A549 (cell line): ENCODE data around the gene SUPT5H. TPM values are rescaled to one million over a fixed set of nuclear protein-coding genes. Genes with fewer than 3 reads are reported as not detected.

Experiments used
- ATAC-seq, 2 experiments: fragments of 200-7000 bp in 1 of 2; fragments of >200 bp in 1 of 2; cut with Nextera tagmentation in 1 of 2; cut with Tn5 transposase in 1 of 2; 3 replicates each; pipeline versions ENCODE4 v1.8.0 to v1.9.1; 2018 to 2020; ENCODE audit warnings: mild to moderate bottlenecking in 1 of 2, moderate library complexity in 1 of 2
- CTCF ChIA-PET: fragments of 300-600 bp; sonication (Branson Sonifier 250); formaldehyde crosslinking; extraction: SDS; loops from one replicate; lab custom pipeline; 2021; ENCODE audit warnings: antibody characterized with exemption, inconsistent platforms; lab: Yijun Ruan, JAX
- POLR2A ChIA-PET: fragments of 350-600 bp; formaldehyde crosslinking; extraction: SDS; loops from one replicate; lab custom pipeline; 2021; ENCODE audit warnings: antibody characterized with exemption, inconsistent platforms; lab: Yijun Ruan, JAX
- DNase-seq, 2 experiments: peaks; one replicate each; pipeline versions ENCODE4 v3.0.0 to v3.0.0-alpha.2; 2011 to 2016; ENCODE audit warnings: low read depth in 1 of 2, low spot score in 1 of 2
- FAIRE-seq: peaks from 2 replicates; lab custom pipeline; 2011; peaks lifted over from hg19 to GRCh38; lab: Jason Lieb, UNC
- H3K27ac ChIP-seq, 2 experiments: fragments of >200 bp; sonication (Bioruptor Twin); formaldehyde crosslinking; 3 replicates each; pipeline ENCODE4 v1.5.1; 2016 to 2017
- H3K4me1 ChIP-seq: fragments of >200 bp; sonication (Bioruptor Twin); formaldehyde crosslinking; 3 replicates; pipeline ENCODE4 v1.6.1; 2016
- H3K4me2 ChIP-seq: fragments of >200 bp; sonication (Bioruptor Twin); formaldehyde crosslinking; 3 replicates; pipeline ENCODE4 v1.6.1; 2016
- H3K4me3 ChIP-seq: fragments of >200 bp; sonication (Bioruptor Twin); formaldehyde crosslinking; 3 replicates; pipeline ENCODE4 v1.5.1; 2016
- H3K9me3 ChIP-seq: fragments of >200 bp; sonication (Bioruptor Twin); formaldehyde crosslinking; 3 replicates; pipeline ENCODE4 v1.6.1; 2016
- BHLHE40 ChIP-seq: IDR thresholded peaks from 2 replicates; pipeline ENCODE4 v1.6.1; 2012; ENCODE audit warnings: low read depth, low read length, inconsistent platforms
- CEBPB ChIP-seq, 2 experiments: fragments of >200 bp in 1 of 2; sonication (Bioruptor Twin) in 1 of 2; formaldehyde crosslinking in 1 of 2; IDR thresholded peaks; 2 replicates each; pipeline ENCODE4 v1.6.1; 2012 to 2016
- CHD4 ChIP-seq: fragments of 200-600 bp; sonication (generic); IDR thresholded peaks from 2 replicates; pipeline ENCODE4 v1.6.1; 2016; ENCODE audit warnings: antibody characterized with exemption, mild to moderate bottlenecking, borderline replicate concordance
- EHF ChIP-seq: fragments of 250-450 bp; sonication (Bioruptor Pico); IDR thresholded peaks from 2 replicates; pipeline ENCODE4 v1.5.0; 2020; ENCODE audit warnings: mild to moderate bottlenecking
- ESRRA ChIP-seq: fragments of 150-350 bp; IDR thresholded peaks from 2 replicates; pipeline ENCODE4 v1.6.1; 2014; ENCODE audit warnings: mild to moderate bottlenecking, low read length, borderline replicate concordance
- FOSB ChIP-seq: fragments of 250-450 bp; sonication (Bioruptor Pico); IDR thresholded peaks from 2 replicates; pipeline ENCODE4 v1.5.0; 2020; ENCODE audit warnings: mild to moderate bottlenecking, moderate library complexity
- FOSL2 ChIP-seq, 2 experiments: fragments of 450-650 bp in 1 of 2; fragments of >200 bp in 1 of 2; sonication (Bioruptor Twin) in 1 of 2; formaldehyde crosslinking; IDR thresholded peaks; 2 replicates each; pipeline versions ENCODE4 v1.5.0 to v1.6.1; 2016 to 2020; ENCODE audit warnings: mild to moderate bottlenecking in 1 of 2, moderate library complexity in 1 of 2
- HDAC2 ChIP-seq: fragments of 200-600 bp; sonication (generic); IDR thresholded peaks from 2 replicates; pipeline ENCODE4 v1.6.1; 2016
- HOXA7 ChIP-seq: fragments of 250-450 bp; sonication (Bioruptor Pico); IDR thresholded peaks from 2 replicates; pipeline ENCODE4 v1.5.0; 2020; ENCODE audit warnings: mild to moderate bottlenecking, moderate library complexity
- HOXB13 ChIP-seq: fragments of 250-450 bp; sonication (Bioruptor Pico); IDR thresholded peaks from 2 replicates; pipeline ENCODE4 v1.5.0; 2020; ENCODE audit warnings: low read depth, mild to moderate bottlenecking, moderate library complexity
- JUNB ChIP-seq: fragments of >200 bp; sonication (Bioruptor Twin); formaldehyde crosslinking; IDR thresholded peaks from 2 replicates; pipeline ENCODE4 v1.6.1; 2016
- KDM5A ChIP-seq: fragments of 200-600 bp; sonication (generic); IDR thresholded peaks from 2 replicates; pipeline ENCODE4 v1.6.1; 2016; ENCODE audit warnings: antibody characterized with exemption, mild to moderate bottlenecking
- MAZ ChIP-seq: fragments of 150-350 bp; IDR thresholded peaks from 2 replicates; pipeline ENCODE4 v1.6.1; 2014; ENCODE audit warnings: antibody characterized with exemption, low read depth, low read length, borderline replicate concordance
- MYC ChIP-seq: IDR thresholded peaks from 2 replicates; pipeline ENCODE4 v1.6.1; 2012; ENCODE audit warnings: mild to moderate bottlenecking, inconsistent platforms, low read length, improper control_type of control experiment, borderline replicate concordance
- NFE2L2 ChIP-seq: fragments of 150-350 bp; conservative IDR thresholded peaks from 2 replicates; pipeline ENCODE4 v1.6.1; 2014; ENCODE audit warnings: low read length
- POLR2A ChIP-seq: IDR thresholded peaks from 2 replicates; pipeline ENCODE4 v1.6.1; 2012; ENCODE audit warnings: mild to moderate bottlenecking, low read length
- POLR2AphosphoS2 ChIP-seq: conservative IDR thresholded peaks from 2 replicates; pipeline ENCODE4 v1.6.1; 2012; ENCODE audit warnings: low read length, improper control_type of control experiment, inconsistent platforms
- RAD21 ChIP-seq, 2 experiments: fragments of >200 bp in 1 of 2; sonication (Bioruptor Twin) in 1 of 2; formaldehyde crosslinking in 1 of 2; IDR thresholded peaks in 1 of 2; conservative IDR thresholded peaks in 1 of 2; 2 replicates in 1 of 2; 3 replicates in 1 of 2; pipeline ENCODE4 v1.6.1; 2012 to 2018; ENCODE audit warnings: inconsistent platforms in 1 of 2
- RCOR1 ChIP-seq: fragments of 150-350 bp; IDR thresholded peaks from 2 replicates; pipeline ENCODE4 v1.6.1; 2014; ENCODE audit warnings: antibody characterized with exemption, low read length, low read depth
- RFX5 ChIP-seq: fragments of 450-650 bp; IDR thresholded peaks from 2 replicates; pipeline ENCODE4 v1.7.1; 2014; ENCODE audit warnings: antibody characterized with exemption, mild to moderate bottlenecking, moderate library complexity
- RNF2 ChIP-seq: fragments of 200-600 bp; sonication (generic); IDR thresholded peaks from 2 replicates; pipeline ENCODE4 v1.6.1; 2016; ENCODE audit warnings: low read depth, mild to moderate bottlenecking, antibody characterized with exemption, moderate library complexity, borderline replicate concordance
- TFCP2L1 ChIP-seq: fragments of 250-450 bp; sonication (Bioruptor Pico); IDR thresholded peaks from 2 replicates; pipeline ENCODE4 v1.5.0; 2021; ENCODE audit warnings: mild to moderate bottlenecking
- TP53 ChIP-seq: fragments of 250-450 bp; sonication (Bioruptor Pico); IDR thresholded peaks from 2 replicates; pipeline ENCODE4 v1.5.0; 2021; ENCODE audit warnings: mild to moderate bottlenecking, moderate library complexity
- ZSCAN20 ChIP-seq: fragments of 250-450 bp; sonication (Bioruptor Pico); IDR thresholded peaks from 2 replicates; pipeline ENCODE4 v1.8.0; 2022; ENCODE audit warnings: mild to moderate bottlenecking, moderate library complexity
- WGBS: methylation state at CpG from one replicate; pipeline ENCODE4 v1.1.6; 2017; ENCODE audit errors: missing lambda C conversion rate; 5-methylcytosine and 5-hydroxymethylcytosine counted together
- polyA plus RNA-seq, 4 experiments: library from polyadenylated mRNA; depleted of rRNA in 3 of 4; stranded (reverse); fragments of >200 nt; fragmentation: RNase III in 1 of 4; extraction: RNeasy Plus Mini Kit Qiagen cat#74134 plus additional on column Dnase treatment in 1 of 4; gene quantifications; 2 replicates in 3 of 4; 3 replicates in 1 of 4; pipeline ENCODE4 v1.2.3, GENCODE V29; 2011 to 2017
- TF ChIP-seq, protein P1 (sequence below): fragments of >200 bp; sonication (Bioruptor Twin); formaldehyde crosslinking; IDR thresholded peaks from 2 replicates; pipeline ENCODE4 v1.6.1; 2016
- TF ChIP-seq, protein P2 (sequence below): IDR thresholded peaks from 2 replicates; pipeline ENCODE4 v1.6.1; 2012
- TF ChIP-seq, protein P3 (sequence below): fragments of 200-600 bp; sonication (generic); IDR thresholded peaks from 2 replicates; pipeline ENCODE4 v1.6.1; 2016; ENCODE audit warnings: antibody characterized with exemption, mild to moderate bottlenecking, moderate library complexity
- TF ChIP-seq, protein P4 (sequence below): fragments of >200 bp; sonication (Bioruptor Twin); formaldehyde crosslinking; IDR thresholded peaks from 3 replicates; pipeline ENCODE4 v1.6.1; 2016

SUPT5H gene
- polyA plus RNA-seq, 2 of the 4 experiments (the other 2 are of a cell fraction) = 186 to 222 TPM

DNA sequence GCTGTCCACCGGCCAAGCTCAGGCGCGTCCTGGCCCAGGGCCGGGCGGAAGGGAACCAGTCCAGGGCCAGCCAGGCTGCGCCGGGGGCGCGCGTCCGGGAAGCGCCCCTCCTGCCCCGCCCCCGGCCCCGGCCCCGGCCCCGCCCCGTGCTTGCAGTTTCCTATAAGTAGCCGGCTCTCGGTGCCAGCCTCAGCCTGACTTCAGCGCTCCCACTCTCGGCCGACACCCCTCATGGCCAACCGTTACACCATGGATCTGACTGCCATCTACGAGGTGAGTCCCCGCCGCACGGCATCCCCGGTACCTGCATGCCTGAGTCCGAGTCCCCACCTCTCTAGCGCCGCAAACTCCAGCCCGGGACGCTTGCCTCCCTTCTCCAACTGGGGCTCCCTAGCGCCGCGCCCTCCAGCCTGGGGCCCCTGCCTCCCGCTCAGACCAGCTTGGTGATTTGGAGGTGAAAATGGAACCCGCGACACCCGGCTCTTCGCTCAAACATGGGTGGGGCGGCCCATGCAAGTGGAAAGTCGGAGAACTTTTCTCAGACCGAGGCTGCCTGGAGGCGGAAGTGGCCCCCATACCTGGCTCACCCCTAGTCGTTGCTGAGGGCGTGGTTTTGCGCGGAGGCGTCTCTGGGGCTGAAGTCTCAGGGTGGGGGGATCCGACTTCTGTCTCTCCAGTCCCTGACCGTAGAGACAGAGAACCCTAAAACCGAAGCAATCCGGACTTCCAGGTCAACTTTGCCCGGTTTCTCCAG, 38.5 kb upstream of the SUPT5H start, which contains the start of gene ZFP36 (continued):
- TF ChIP-seq HDAC2 (0 out of 2 replicates have a peak, but pooled peaks have one; percentile 41), NFE2L2 (no peak), RAD21 (conservative IDR thresholded peaks at IDR 0.05 in 1 of 2, IDR thresholded peaks at IDR 0.05 in 1 of 2) (0 out of 5 replicates have a peak, but pooled peaks of 1 of the 2 experiments have one; percentile 39)
- TF ChIP-seq, protein P1, sequence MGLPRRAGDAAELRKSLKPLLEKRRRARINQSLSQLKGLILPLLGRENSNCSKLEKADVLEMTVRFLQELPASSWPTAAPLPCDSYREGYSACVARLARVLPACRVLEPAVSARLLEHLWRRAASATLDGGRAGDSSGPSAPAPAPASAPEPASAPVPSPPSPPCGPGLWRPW = no peak
- TF ChIP-seq, protein P2, sequence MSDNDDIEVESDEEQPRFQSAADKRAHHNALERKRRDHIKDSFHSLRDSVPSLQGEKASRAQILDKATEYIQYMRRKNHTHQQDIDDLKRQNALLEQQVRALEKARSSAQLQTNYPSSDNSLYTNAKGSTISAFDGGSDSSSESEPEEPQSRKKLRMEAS = peak; percentile 81

DNA sequence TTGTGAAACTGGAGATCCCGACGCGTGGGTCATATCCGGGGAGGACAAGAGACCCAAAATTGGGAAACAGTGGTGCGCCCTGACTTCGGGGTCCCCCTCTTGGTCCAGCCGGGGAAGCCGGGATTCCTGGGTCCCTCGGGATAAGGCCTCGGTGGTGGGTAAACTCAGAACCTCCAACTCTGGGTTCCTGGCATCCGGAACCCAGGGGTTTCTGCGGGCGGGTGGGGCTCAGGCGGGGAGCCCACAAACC, 38.0 kb upstream of the SUPT5H start:
- FAIRE-seq = no peak
- ATAC-seq = no peak
- DNase-seq = no peak
- Histone ChIP-seq H3K27ac (peak overlapping the region; percentile 94 to 99), H3K4me2 (peak overlapping the region; percentile 95), H3K9me3 (no peaks in the 10 kb centered on the region), H3K4me1 (peaks cover 65% of the 10 kb centered on the region), H3K4me3 (peak overlapping the region; percentile 76)
- WGBS = 1% methylated on average over 14 of the region's 14 CpGs
- TF ChIP-seq JUNB (no peak), CEBPB (IDR thresholded peaks at IDR 0.05) (0 out of 4 replicates have a peak, but pooled peaks of 1 of the 2 experiments have one; percentile 19), EHF (CRISPR knock-in tag) (0 out of 2 replicates have a peak, but pooled peaks have one; percentile 41), HOXB13 (CRISPR knock-in tag) (no peak), RNF2 (no peak), BHLHE40 (no peak), FOSB (no peak)
- POLR2A ChIA-PET = interaction anchor here (1.0 to 9.4 kb wide), 6 partner anchors 10 to 65 kb away, joined by 3 to 140 read pairs (median 18); partner anchors contain the start of genes MED29, PAF1, RPS16 and SAMD4B
- CTCF ChIA-PET = interaction anchor here (1.4 to 21.4 kb wide), 6 partner anchors 9 to 296 kb away, joined by 4 to 457 read pairs (median 8); partner anchors contain the start of genes EID2B, MED29, PAF1 and RPS16

DNA sequence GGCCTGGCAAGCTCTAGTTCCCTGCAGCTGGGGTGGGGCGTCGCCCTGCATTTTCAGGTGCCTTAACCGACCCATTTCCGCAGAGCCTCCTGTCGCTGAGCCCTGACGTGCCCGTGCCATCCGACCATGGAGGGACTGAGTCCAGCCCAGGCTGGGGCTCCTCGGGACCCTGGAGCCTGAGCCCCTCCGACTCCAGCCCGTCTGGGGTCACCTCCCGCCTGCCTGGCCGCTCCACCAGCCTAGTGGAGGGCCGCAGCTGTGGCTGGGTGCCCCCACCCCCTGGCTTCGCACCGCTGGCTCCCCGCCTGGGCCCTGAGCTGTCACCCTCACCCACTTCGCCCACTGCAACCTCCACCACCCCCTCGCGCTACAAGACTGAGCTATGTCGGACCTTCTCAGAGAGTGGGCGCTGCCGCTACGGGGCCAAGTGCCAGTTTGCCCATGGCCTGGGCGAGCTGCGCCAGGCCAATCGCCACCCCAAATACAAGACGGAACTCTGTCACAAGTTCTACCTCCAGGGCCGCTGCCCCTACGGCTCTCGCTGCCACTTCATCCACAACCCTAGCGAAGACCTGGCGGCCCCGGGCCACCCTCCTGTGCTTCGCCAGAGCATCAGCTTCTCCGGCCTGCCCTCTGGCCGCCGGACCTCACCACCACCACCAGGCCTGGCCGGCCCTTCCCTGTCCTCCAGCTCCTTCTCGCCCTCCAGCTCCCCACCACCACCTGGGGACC, 37.6 kb upstream of the SUPT5H start:
- peak overlapping the region; percentile 94 to 99 for H3K27ac ChIP-seq
- peak overlapping the region; percentile 95 for H3K4me2 ChIP-seq
- H3K4me1 ChIP-seq = peaks cover 60% of the 10 kb centered on the region
- ATAC-seq (no peak), DNase-seq (peak in 1 of 2 experiments; percentile 60), FAIRE-seq (no peak)
- H3K4me3 ChIP-seq = peak overlapping the region; percentile 76
- ChIA-PET POLR2A (interaction anchor here (0.6 to 9.4 kb wide), 6 partner anchors 10 to 278 kb away, joined by 3 to 140 read pairs (median 22); partner anchors contain the start of genes MED29, PAF1 and RPS16), CTCF (interaction anchor here (0.6 to 21.4 kb wide), 13 partner anchors 10 to 447 kb away, joined by 3 to 457 read pairs (median 4); partner anchors contain the start of genes EID2B, MED29, PAF1 and RPS16)
- H3K9me3 ChIP-seq = no peaks in the 10 kb centered on the region
- 6% methylated on average over 38 of the region's 40 CpGs for WGBS
- TF ChIP-seq FOSL2 (IDR thresholded peaks at IDR 0.05) = no peak
- TF ChIP-seq FOSL2 (CRISPR knock-in tag; IDR thresholded peaks at IDR 0.05) = 0 out of 2 replicates have a peak, but pooled peaks have one; percentile 2
- peak; percentile 54 for TF ChIP-seq POLR2AphosphoS2
- TF ChIP-seq TFCP2L1 (CRISPR knock-in tag) = no peak
- no peak for TF ChIP-seq POLR2A
- no peak; the same call in 1 of the 2 replicates for TF ChIP-seq TP53 (CRISPR knock-in tag)
- no peak for TF ChIP-seq JUNB
- no peak for TF ChIP-seq RCOR1
- TF ChIP-seq HOXA7 = no peak
- no peak for TF ChIP-seq KDM5A
- TF ChIP-seq ESRRA = no peak
- TF ChIP-seq CHD4 = no peak
- 0 out of 2 replicates have a peak, but pooled peaks have one; percentile 52 for TF ChIP-seq MYC
- TF ChIP-seq ZSCAN20 (CRISPR knock-in tag) = no peak
- TF ChIP-seq, protein P3, sequence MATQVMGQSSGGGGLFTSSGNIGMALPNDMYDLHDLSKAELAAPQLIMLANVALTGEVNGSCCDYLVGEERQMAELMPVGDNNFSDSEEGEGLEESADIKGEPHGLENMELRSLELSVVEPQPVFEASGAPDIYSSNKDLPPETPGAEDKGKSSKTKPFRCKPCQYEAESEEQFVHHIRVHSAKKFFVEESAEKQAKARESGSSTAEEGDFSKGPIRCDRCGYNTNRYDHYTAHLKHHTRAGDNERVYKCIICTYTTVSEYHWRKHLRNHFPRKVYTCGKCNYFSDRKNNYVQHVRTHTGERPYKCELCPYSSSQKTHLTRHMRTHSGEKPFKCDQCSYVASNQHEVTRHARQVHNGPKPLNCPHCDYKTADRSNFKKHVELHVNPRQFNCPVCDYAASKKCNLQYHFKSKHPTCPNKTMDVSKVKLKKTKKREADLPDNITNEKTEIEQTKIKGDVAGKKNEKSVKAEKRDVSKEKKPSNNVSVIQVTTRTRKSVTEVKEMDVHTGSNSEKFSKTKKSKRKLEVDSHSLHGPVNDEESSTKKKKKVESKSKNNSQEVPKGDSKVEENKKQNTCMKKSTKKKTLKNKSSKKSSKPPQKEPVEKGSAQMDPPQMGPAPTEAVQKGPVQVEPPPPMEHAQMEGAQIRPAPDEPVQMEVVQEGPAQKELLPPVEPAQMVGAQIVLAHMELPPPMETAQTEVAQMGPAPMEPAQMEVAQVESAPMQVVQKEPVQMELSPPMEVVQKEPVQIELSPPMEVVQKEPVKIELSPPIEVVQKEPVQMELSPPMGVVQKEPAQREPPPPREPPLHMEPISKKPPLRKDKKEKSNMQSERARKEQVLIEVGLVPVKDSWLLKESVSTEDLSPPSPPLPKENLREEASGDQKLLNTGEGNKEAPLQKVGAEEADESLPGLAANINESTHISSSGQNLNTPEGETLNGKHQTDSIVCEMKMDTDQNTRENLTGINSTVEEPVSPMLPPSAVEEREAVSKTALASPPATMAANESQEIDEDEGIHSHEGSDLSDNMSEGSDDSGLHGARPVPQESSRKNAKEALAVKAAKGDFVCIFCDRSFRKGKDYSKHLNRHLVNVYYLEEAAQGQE = no peak
- no peak for TF ChIP-seq RFX5
- no peak for TF ChIP-seq MAZ
- TF ChIP-seq, protein P4, sequence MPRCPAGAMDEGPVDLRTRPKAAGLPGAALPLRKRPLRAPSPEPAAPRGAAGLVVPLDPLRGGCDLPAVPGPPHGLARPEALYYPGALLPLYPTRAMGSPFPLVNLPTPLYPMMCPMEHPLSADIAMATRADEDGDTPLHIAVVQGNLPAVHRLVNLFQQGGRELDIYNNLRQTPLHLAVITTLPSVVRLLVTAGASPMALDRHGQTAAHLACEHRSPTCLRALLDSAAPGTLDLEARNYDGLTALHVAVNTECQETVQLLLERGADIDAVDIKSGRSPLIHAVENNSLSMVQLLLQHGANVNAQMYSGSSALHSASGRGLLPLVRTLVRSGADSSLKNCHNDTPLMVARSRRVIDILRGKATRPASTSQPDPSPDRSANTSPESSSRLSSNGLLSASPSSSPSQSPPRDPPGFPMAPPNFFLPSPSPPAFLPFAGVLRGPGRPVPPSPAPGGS = 0 out of 3 replicates have a peak, but pooled peaks have one; percentile 17
- TF ChIP-seq, protein P2 = peak; percentile 54
- no peak for TF ChIP-seq BHLHE40
